HG03571 (cell line): Measurements from ENCODE around the gene TEX53.

Experiments
- ATAC-seq: cut with Tn5 transposase; IDR thresholded peaks from one replicate; pipeline ENCODE4 v1.9.1; 2021; ENCODE audit not compliant: unreplicated experiment

TEX53 gene

GRCh38 chr9:114607671-114608524 is 49.7 kb downstream of the TEX53 start:
- peak; percentile 33 for ATAC-seq

DNA sequence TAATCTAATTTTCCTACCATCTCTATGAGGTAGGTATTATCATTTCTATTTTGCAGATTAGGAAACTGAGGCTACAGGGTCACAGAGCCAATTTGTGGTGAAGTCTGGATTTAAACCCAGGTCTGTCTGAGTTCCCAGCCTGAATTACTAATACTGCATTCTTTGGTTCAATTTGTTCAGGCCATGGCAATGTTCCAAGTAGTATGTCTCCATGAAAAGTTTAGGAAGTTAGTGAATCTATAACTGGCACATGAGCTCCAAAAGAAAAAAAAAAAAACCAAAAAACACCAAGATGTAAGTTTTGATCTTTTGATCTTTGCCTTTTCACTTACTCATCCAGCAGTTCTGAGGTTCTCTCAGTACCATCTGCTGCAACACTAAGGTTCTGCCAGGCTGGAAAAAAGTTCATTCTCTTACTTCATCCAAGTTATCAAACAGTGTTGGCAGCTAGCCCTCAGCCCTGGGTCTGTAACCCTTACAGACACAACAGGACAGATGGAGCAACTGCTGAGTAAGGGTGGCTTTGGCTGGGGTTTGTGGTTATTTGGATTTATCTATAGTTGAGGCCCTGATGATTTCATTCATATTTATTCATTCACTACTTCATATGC is 50.9 kb downstream of the TEX53 start:
- no peak for ATAC-seq
